Stimulated activated naive CD4-positive, alpha-beta T cell (primary cell): ENCODE data around the gene CTNNAL1.
"Not testable (repeated sequence)": the region's sequence is repeated elsewhere in the genome, so short reads cannot be mapped to it uniquely, and the experiment has no call there.

Experiments
- DNase-seq, 6 experiments: peaks; one replicate each; lab custom pipeline; 2025; lab: John Stamatoyannopoulos, UW

The CTNNAL1 gene

DNA sequence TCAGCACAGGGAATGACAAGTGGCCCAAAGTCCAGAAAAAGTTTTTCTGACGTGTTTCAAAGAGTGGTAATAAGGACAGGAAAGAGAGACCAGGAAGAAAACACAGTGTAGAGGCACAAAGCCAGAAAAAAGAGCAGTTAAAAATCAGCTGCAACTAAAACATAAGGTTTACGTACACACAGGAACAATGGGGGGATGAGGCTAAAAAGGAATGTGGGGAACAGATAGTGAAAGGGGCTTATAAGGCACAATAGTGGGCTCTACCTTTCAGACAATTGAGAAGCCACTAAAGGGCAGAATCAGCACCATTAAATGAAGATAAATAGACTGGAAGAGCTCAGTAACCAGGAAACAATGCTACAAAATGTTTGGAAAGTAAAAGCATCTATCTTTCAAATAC lies 84.9 kb downstream of the CTNNAL1 start:
- DNase-seq = no peak

DNA sequence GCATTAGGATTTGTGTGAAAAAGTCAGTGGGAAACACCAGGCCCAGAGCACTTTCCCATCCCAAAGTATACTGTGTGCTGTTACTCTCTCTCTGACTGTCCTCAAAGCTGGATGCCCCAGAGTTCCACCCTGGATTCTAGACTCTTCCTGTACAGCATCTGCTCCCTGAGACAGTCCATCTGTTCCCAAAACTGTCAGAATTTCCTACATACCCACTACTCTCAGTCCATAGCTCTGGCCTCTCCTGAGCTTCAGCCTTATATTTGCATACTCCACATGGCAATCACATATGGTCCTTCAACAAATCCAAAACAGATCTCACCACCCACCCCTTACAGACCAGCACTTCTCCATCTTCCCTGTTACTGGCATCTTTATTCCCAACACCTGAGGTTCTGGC lies 88.8 kb downstream of the CTNNAL1 start:
- DNase-seq = no peak

DNA sequence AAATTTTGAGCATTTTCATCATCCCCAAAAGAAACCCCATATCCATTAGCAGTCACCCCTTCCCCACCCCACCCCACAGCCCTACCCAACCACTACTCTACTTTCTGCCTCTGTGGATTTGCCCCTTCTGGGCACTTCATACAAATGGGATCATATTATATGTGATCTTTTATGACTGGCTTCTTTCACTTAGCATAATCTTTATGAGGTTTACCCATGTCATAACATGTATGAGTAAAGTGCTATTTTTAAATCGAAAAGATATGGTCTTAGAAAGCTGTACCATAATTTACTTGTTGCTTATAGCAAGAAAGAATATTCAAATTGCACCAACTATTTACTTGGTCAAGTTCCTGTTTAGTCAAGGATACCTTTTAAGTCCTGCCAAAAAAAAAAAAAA lies 92.1 kb downstream of the CTNNAL1 start:
- no peak for DNase-seq

DNA sequence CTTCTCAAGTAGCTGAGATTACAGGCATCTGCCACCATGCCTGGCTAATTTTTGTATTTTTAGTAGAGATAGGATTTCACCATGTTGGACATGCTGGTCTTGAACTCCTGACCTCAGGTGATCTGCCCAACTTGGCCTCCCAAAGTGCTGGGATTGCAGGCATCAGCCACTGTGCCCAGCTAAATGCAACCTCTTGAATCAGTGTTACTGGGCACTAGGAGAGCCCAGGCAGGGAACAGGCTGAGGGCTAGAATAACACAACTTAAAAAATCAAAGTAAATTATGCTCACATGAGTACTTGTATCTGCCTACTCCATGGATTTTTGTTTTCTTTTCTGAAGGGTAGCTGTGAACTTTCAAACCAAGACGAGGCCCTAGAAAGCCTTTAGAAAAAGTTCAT lies 92.9 kb downstream of the CTNNAL1 start:
- not testable (repeated sequence) for DNase-seq

DNA sequence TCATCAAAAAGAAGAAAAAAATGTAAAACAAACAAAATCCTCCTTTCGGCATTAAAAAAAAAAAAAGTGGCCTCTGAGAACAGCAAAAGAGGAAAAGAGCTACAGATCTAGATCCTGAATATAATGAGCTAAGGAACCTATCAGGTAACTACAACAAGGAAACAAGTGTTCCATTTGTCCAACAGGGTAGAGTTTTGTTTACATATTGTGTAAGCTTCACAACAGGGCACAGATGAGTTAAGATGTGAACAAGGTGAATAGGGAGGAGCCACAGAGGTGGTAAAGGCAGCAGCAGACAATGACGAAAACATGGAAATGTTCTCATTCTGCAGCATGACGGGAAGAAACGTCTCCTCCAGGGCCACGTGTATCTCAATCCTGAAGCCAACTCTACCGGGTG lies 93.8 kb downstream of the CTNNAL1 start:
- DNase-seq = no peak

DNA sequence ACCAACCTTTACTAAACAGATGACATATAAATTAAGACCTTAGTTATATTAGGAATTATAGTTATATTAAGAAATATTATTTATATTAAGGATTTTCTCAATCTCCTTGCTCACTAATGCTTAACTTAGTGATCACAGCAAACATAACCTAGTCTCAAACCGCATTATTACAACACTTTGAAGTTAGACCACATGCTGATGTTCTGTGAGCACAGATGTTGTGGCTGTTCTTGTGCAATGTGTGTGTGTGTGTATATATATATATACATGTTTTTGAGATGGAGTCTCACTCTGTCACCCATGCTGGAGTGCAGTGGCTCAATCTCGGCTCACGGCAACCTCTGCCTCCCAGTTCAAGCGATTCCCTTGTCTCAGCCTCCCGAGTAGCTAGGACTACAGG lies 99.9 kb downstream of the CTNNAL1 start:
- no peak for DNase-seq

DNA sequence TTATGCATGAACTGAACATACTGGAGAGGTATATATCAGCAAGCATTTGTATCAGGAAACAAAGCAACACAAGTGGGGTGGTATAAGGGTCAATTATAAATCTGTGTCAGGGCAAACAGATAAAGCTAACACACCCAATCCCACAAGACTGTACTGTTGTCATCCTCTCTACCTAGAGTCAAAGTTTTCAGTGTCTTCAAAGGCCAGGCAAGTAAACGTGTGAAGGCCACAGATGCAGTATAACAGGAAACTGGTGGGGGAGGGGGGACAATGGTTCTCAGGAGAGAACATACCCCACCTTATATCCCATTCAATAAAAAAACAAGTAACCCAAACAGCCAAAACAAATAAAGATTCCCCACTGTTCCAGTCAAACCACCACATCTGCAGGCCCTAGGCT lies 101.5 kb downstream of the CTNNAL1 start:
- DNase-seq = peak in 2 of 6 experiments; percentile 13 to 26

DNA sequence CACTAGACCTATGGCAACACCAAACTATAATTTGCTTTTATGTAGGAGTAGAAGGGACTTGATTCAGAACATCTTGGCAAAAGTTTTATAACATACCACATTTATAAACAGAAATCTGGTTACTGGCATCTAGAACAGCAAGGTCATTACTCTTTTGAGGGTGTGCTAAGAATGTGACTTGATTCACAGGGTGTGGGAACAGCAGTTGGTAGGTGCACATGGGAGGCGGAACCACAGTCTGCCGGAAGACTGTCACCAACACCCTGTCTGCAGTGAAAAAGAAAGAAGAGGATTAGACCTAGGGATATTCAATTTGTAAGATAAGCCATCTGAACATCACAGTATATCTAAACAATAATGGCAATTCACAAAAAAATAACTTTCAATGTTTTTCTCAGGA lies 102.4 kb downstream of the CTNNAL1 start:
- no peak for DNase-seq

DNA sequence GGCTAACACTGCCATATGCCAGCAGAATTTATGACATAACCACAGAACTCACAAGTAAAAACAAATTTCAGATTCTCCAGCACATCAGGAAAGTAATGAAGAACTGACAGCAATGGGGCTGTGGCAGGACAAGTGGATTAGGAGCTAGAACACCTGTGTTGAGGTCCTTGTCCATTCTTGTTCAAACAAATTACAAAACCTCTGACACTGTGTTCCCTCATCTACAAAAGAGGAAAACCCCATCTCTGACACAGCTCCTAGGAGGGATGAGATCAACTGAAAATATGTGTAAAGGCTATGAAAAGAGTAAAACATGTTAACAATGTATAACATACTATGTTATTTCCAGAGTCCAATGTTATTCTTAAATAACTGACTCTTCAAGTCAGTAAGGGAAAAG lies 102.9 kb downstream of the CTNNAL1 start:
- no peak for DNase-seq

DNA sequence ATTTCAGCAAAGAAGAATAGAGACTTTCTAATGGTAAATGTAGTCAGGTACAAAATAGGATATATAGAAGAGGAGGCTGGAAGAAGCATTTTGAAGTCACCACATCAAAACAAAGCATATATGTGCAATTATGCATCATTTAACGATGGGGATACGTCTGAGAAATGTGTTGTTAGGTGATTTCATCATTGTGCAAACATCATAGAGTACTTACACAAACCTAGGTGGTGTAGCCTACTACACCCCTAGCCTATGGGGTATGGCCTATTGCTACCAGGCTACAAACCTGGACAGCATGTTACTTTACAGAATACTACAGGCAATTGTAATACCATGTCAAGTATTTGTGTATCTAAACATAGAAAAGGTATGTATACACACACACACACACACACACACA lies 107.8 kb downstream of the CTNNAL1 start:
- DNase-seq = no peak

DNA sequence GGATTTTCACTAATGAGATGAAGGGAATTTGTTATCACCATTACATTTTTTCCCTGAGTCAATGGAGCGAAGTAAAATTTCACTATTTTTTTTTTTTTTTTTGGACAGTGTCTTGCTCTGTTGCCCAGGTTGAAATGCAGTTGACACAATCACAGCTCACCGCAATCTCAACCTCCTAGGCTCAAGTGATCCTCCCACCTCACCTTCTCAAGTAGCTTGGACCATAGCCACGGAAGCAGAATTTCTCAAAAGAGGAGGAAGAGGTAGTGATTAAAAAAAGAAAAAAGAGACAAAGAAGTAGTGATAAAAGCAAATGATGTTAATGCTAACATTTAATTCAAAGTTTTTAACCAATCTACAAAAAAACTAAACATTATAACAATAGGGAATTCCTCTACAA lies 109.1 kb downstream of the CTNNAL1 start:
- DNase-seq = no peak

DNA sequence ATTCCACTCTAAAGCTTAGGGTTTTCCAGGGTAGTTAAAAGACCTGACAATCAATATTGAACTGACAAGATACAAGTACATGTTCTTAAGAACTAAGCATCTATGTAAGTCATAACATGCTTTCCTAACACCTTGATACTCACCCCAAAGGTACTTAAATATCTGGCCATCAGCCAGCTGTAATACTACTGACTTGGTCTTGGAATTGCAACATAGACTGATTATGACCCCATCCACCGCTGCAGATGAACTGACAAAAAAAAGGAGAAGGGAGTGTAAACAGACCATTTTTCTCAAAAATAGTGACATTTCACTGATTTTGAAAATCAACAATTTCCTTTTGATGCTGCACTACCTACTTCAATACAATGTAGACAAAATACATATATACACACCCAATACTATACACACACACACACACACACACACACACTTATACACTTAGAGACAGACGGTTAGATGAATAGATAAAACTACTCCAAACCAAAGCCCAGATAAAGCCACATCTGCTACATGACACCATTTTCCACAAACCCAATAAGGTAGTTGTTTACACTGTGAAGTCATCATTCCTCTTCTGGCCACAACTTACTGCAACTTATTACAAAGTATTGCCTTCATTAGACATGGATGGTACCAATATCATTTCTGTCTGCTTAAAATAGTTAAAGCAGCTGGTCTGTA lies 109.7 kb downstream of the CTNNAL1 start:
- DNase-seq = no peak

DNA sequence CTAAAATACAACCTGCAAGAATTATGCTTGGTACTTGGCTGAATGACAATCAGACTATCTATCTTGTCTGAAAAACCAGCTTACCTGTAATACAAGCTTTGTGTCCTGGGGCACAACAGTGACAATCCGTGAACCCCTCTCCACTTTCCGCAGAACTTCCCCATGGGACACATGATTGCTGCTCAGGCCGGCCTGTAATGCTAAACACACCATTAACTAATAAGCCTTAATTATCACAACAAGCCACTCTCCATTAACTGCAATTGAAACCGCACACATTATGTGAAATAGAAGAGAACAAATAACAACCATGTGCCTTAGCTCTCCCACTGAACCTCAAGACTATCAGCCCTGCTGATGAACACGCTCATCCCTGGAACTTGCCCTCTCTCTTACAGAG lies 113.1 kb downstream of the CTNNAL1 start:
- DNase-seq = no peak

DNA sequence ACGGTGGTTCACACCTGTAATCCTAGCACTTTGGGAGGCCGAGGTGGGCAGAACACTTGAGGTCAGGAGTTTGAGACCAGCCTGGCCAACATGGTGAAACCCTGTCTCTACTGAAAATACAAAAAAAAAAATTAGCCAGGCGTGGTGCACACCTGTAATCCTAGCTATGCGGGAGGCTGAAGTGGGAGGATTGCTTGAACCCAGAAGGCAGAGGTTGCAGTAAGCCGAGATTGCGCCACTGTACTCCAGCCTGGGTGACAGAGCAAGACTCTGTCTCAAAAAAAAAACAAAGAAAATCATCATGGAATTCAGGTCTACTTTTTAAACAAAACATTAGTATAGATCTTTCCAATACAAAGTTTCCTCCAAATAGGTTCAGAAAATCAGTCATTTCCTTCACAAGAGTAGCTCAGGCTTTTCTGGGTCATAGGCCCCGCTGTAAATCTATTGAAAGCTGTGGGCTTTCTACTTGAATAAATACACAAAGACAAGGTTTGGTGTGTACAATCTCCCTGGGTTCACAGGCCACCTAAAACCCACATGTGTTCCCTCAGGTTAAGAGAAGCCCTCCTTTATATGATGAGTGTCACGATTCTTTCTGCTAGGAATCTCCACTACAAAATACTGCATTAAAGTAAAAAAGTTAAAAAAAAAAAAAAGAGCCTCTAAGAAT lies 114.1 kb downstream of the CTNNAL1 start:
- DNase-seq = not testable (repeated sequence)

DNA sequence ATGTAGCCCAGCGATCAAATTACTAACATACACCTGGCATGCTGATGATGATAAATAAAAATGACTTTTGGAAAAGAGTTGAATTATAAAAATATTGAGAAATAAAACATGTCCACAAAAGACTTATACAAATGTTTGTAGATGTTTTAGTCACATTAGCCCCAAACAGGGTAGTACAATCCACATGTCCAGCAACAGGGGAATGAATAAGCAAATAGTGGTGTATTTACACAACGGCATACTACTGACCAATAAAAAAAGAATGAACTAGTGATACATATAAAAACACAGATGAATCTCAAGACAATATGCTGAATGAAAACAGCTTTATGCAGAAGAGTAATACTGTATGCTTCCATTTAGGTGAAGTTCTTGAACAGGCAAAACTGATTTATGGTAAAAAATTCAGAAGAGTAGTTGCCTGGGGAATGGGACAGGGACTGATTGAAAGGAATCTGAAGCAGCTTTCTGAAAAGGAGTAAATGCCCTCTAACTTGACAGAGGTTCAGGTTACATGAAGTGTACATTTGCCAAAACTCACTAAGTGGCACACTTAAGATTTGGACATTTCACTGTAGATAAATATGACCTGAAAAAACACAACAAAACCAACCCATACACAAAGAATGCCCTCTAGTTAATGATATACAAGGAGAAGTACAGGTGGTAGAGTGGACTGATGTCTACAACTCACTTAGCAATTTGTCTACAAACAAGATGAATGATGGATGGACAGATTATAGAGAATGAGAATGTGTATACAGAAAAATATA lies 115.8 kb downstream of the CTNNAL1 start:
- no peak for DNase-seq

DNA sequence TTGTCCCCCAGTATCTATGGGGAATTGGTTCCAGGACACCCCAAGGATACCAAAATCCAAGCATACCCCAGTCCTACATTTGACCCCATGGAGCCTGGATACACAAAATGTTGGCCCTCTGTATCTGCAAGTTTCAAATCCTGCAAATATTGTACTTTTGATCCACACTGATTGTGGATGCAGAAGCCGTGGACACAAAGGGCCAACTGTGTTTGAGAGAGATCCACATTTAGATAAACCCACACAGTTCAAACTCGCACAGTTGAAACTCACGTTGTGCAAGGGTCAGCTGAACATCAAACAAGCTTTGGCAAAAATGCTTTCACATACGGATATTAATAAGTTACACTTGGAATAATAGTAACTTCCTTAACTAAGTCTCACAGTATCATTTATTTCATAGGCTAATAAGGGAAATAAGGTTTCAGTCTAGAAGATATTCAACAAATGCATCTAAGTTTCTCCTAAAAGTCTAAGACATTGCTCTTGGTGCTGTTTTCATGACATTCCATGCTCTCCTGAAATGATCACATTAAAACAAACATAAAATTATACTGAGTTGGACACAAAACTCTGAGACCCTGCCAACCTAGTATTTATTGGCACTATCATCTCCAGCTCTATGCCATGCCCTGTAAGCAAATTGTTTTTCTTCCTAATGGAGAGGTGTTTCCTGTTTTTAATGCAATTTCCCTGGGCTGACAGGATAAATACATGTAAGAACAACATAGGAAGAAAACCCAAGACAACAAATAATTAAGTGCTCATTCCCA lies 118.9 kb downstream of the CTNNAL1 start:
- no peak for DNase-seq
